ENCODE results near the gene NNAT.

NNAT gene

GRCh38 chr20:37492945-37493344, 28.1 kb upstream of the NNAT start:
- Mint-ChIP-seq H3K4me3 (no peak overlapping the region), H3K27ac (no peak overlapping the region), H3K4me1 (no peaks in the 10 kb centered on the region), H3K27me3 (no peaks in the 10 kb centered on the region), H3K36me3 (peaks cover 11% of the 10 kb centered on the region), H3K9me3 (no peaks in the 10 kb centered on the region)

DNA sequence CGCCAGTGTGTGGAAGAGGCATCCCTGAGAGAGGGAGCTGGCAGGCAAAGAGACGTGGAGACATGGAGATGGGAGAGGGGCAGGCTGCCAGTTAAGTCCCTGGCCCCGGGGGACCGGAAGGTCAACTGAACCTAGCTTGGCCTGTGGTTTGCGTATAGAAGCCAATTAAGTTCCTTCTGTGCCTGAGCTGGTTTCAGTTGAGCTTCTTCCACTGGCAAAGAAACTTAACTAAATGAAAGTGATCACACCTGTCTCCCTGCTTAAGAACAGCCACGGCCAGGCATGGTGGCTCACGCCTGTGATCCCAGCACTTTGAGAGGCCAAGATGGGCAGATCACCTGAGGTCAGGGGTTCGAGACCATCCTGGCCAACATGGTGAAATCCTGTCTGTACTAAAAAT, 26.7 kb upstream of the NNAT start:
- no peak overlapping the region for H3K27ac Mint-ChIP-seq
- H3K4me3 Mint-ChIP-seq = no peak overlapping the region
- H3K27me3 Mint-ChIP-seq = no peaks in the 10 kb centered on the region
- peaks cover 14% of the 10 kb centered on the region for H3K36me3 Mint-ChIP-seq
- no peaks in the 10 kb centered on the region for H3K4me1 Mint-ChIP-seq
- H3K9me3 Mint-ChIP-seq = no peaks in the 10 kb centered on the region

GRCh38 chr20:37494796-37495195, 26.3 kb upstream of the NNAT start:
- Mint-ChIP-seq H3K9me3 (no peaks in the 10 kb centered on the region), H3K27ac (no peak overlapping the region), H3K36me3 (peaks cover 14% of the 10 kb centered on the region), H3K4me3 (no peak overlapping the region), H3K4me1 (no peaks in the 10 kb centered on the region), H3K27me3 (no peaks in the 10 kb centered on the region)

DNA sequence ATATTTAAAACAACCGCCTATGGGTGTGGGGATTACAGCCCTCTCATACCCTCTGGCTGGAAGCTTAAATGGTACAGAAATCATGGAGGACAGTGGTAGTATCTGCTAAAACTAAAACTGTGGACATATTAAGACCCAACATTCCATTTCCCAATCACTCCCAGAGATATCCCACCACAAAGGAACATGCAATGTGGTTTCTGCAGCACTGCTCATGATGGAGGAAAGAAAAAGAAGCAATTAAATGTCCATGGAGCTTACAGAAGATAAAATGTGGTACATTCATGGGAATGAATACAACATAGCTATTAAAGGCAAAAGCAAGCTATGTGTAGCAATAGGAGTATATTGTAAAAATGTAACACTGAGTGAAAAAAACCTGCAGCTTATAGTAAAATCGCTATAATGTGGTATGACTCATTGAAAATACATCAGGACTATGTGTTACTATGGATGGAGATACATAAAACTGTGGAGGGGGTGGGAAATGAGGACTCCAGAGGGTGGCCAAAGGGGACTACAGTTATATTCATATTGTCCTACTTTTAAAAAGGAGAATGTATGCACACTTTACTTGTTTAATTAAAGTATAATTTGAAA, 22.9 kb upstream of the NNAT start:
- Mint-ChIP-seq H3K27ac (peak overlapping the region; percentile 24), H3K4me1 (no peaks in the 10 kb centered on the region), H3K36me3 (peaks cover 5% of the 10 kb centered on the region), H3K4me3 (no peak overlapping the region), H3K9me3 (no peaks in the 10 kb centered on the region), H3K27me3 (no peaks in the 10 kb centered on the region)

- Mint-ChIP-seq H3K4me1 (no peaks in the 10 kb centered on the region), H3K9me3 (no peaks in the 10 kb centered on the region), H3K27me3 (no peaks in the 10 kb centered on the region), H3K36me3 (peaks cover 4% of the 10 kb centered on the region), H3K27ac (no peak overlapping the region), H3K4me3 (no peak overlapping the region)
These were observed 20.7 kb upstream of the NNAT start for GRCh38 chr20:37500311-37500710.

DNA sequence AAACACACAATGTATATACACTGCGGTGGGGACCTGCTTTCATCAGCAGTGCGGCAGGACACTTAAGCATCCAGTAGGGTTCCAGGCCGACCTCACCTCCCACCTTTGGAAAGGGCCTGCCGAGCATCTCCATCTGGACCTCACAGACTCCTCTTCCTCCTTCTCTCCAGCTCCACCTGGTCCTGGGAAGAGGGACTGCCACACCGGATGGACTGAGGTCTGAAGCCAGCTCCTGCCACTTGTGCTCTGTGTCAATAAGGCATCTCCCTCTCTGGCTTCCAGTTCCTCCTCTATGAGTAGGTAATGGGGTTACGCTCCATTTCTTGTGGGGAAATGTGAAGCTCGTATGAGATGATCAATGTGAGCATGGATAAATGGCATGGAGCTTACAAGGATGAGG, 19.1 kb upstream of the NNAT start:
- H3K9me3 Mint-ChIP-seq = no peaks in the 10 kb centered on the region
- no peak overlapping the region for H3K4me3 Mint-ChIP-seq
- peaks cover 4% of the 10 kb centered on the region for H3K36me3 Mint-ChIP-seq
- H3K4me1 Mint-ChIP-seq = no peaks in the 10 kb centered on the region
- no peaks in the 10 kb centered on the region for H3K27me3 Mint-ChIP-seq
- no peak overlapping the region for H3K27ac Mint-ChIP-seq

GRCh38 chr20:37502654-37503053, 18.4 kb upstream of the NNAT start:
- Mint-ChIP-seq H3K4me1 (no peaks in the 10 kb centered on the region), H3K27me3 (no peaks in the 10 kb centered on the region), H3K9me3 (no peaks in the 10 kb centered on the region), H3K27ac (no peak overlapping the region), H3K4me3 (no peak overlapping the region), H3K36me3 (peaks cover 4% of the 10 kb centered on the region)

DNA sequence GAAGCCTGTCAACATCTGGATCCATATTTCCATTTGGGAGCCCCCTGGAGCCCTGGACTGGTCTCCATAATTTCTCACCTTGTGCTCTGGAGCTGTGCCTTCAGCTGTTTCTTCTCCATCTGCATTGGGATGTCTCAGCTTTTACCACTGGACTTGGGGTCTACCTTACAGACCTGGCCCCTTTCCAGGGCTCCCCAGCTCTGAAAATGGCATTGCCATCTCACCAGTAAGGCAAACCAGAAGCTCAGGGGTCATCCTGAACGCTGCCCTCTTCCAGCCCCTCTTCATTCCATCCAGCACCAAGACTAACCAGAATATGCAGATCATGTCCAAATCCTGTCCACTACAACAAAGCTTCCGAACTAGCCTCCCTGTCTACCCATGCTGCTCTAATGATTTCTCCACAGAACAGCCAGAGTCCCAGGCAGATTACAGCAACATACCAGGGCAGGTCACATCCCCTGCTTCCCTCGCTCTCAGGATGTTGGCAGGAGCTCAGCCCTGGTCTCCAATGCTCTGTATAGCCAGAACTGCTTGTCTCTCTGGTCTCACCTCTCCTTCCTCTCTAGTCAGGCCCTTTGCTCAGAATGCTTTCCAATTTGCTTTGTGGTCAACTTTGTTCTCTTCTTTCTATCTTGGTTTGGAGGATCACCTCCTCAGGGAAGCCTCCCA, 17.7 kb upstream of the NNAT start:
- no peak overlapping the region for H3K27ac Mint-ChIP-seq

DNA sequence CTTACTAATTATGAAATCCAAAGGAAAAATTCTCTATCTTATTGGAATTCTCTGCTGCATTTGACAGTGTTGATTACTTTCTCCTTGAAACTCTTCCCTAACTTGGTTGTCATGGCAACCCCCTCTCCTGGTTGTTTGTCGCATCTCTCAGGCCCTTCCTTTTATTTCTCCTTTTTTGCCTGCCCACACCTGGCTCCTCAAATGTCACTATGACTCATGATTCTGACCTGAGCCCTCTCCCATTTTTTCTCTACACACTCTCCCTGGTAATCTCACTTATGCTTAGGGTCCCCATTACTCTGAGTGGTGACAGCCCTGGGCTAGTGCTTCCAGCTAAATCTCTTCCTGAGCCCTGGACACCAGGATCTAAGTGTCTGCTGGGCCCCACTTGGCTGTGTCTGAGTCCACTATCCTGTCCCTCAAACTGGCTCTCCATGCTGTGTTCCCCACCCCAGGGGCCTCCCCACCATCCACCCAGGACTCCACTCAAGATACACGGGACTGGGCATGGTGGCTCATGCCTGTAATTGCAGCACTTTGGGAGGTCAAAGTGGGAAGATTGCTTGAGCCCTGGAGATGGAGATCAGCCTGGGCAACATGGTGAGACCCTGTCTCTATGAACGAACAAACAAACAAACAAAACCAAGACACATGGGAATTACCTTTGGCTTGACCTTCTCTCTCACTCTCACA, 16.5 kb upstream of the NNAT start:
- H3K9me3 Mint-ChIP-seq = no peaks in the 10 kb centered on the region
- H3K4me3 Mint-ChIP-seq = no peak overlapping the region
- no peaks in the 10 kb centered on the region for H3K36me3 Mint-ChIP-seq
- H3K27ac Mint-ChIP-seq = no peak overlapping the region
- H3K4me1 Mint-ChIP-seq = no peaks in the 10 kb centered on the region
- no peaks in the 10 kb centered on the region for H3K27me3 Mint-ChIP-seq

More for the DNA sequence above, 17.7 kb upstream of the NNAT start:
- no peaks in the 10 kb centered on the region for H3K4me1 Mint-ChIP-seq
- H3K27me3 Mint-ChIP-seq = no peaks in the 10 kb centered on the region
- H3K4me3 Mint-ChIP-seq = no peak overlapping the region
- H3K9me3 Mint-ChIP-seq = no peaks in the 10 kb centered on the region
- peaks cover 2% of the 10 kb centered on the region for H3K36me3 Mint-ChIP-seq

- Mint-ChIP-seq H3K4me1 (no peaks in the 10 kb centered on the region), H3K9me3 (no peaks in the 10 kb centered on the region), H3K36me3 (no peaks in the 10 kb centered on the region), H3K4me3 (no peak overlapping the region), H3K27ac (no peak overlapping the region), H3K27me3 (no peaks in the 10 kb centered on the region)
These were observed 15.5 kb upstream of the NNAT start for GRCh38 chr20:37505263-37506151.

DNA sequence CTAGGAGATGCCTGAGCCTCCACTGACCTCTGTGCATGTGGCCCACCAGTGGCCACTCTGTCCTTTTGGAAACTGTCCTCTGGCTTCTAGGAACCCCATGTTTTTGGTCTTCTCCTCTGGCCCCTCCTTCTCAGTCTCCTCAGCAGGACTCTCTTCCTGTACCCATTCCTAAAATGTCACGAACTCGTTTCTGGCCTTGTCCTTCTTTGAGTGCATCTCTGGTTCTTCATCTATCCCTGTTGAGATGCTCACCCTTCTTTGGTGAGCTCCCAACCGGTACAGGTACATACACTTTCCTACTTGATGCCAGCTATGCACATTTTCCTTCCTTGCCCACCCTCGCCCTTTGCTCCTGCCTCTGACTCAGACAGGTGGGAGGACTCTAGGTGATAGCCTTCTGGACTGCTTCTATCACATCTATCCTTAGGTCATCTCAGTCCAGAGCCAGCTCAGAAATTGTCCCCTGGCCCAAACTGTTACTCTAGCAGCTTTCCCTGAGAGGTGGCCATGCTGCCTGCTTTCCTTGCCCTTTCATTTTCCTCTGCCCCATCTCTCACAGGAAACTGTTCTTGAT, 14.8 kb upstream of the NNAT start:
- Mint-ChIP-seq H3K27ac (no peak overlapping the region), H3K27me3 (no peaks in the 10 kb centered on the region), H3K4me1 (peaks cover 1% of the 10 kb centered on the region), H3K4me3 (no peak overlapping the region), H3K9me3 (no peaks in the 10 kb centered on the region), H3K36me3 (peaks cover 2% of the 10 kb centered on the region)

DNA sequence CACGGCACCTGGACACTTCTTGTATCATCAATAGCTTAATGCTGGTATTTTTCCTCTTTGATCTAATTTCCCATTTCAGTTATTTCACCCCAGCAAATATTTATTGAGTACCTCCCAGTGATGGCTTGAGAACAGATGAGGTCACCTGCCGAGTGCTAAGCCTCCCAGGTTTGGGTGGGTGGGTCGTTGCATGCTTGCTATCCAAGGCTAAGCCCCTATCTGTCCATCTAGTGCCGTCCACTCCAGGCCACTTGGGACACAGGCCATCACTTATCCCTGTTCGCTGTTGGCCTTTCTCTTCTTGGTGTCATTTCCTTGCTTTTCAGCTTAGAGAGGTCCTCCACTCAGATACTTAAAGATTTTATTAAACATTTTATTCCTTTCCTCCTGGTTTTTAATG, 10.8 kb upstream of the NNAT start:
- no peak overlapping the region for H3K27ac Mint-ChIP-seq
- no peaks in the 10 kb centered on the region for H3K27me3 Mint-ChIP-seq
- H3K9me3 Mint-ChIP-seq = no peaks in the 10 kb centered on the region
- H3K36me3 Mint-ChIP-seq = peaks cover 8% of the 10 kb centered on the region
- peaks cover 9% of the 10 kb centered on the region for H3K4me1 Mint-ChIP-seq
- no peak overlapping the region for H3K4me3 Mint-ChIP-seq

GRCh38 chr20:37511610-37512275, 9.3 kb upstream of the NNAT start:
- Mint-ChIP-seq H3K4me3 (no peak overlapping the region), H3K27ac (no peak overlapping the region), H3K27me3 (no peaks in the 10 kb centered on the region), H3K4me1 (peaks cover 13% of the 10 kb centered on the region), H3K36me3 (peaks cover 8% of the 10 kb centered on the region), H3K9me3 (no peaks in the 10 kb centered on the region)

DNA sequence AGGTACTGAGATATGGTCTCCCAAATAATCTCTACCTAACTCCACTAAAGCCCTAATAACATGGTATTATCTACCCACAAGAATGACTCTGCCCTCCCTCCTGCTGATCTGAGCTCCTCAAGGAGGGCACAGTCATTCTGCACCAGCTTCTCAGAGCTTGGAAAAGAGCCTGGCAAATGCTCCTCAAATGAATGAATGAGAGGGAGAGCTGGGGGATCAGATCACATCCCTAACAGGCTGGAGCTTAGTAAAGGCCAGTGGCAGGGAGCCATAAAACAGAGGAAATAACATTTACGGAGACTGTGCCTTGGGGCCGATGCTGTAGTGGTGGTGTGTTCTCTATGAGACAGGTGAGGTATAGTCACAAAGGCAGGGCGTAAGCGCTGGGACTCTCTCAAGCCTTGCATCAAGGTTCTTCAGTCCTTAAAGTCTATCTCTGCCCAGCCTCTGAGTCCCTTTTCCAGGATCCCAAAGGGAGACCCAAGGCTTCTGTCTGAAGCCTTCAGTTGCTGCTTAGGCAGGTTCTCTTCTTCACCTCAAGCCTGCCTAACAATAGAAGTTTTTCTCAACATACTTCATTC, 7.2 kb upstream of the NNAT start:
- no peaks in the 10 kb centered on the region for H3K27me3 Mint-ChIP-seq
- H3K4me1 Mint-ChIP-seq = peaks cover 23% of the 10 kb centered on the region
- no peak overlapping the region for H3K27ac Mint-ChIP-seq
- H3K4me3 Mint-ChIP-seq = no peak overlapping the region
- H3K9me3 Mint-ChIP-seq = no peaks in the 10 kb centered on the region
- peaks cover 13% of the 10 kb centered on the region for H3K36me3 Mint-ChIP-seq

GRCh38 chr20:37515876-37516275, 5.2 kb upstream of the NNAT start:
- Mint-ChIP-seq H3K27me3 (no peaks in the 10 kb centered on the region), H3K36me3 (peaks cover 19% of the 10 kb centered on the region), H3K9me3 (no peaks in the 10 kb centered on the region), H3K4me1 (peaks cover 34% of the 10 kb centered on the region), H3K4me3 (no peak overlapping the region), H3K27ac (no peak overlapping the region)

Measured in activated naive CD4-positive, alpha-beta T cell treated with anti-CD3 and anti-CD28 coated beads, Interleukin-2, amount 50 U/mL, for 24 hours (primary cell).